Measurements from ENCODE around the gene NKAIN1. TPM values are rescaled to one million over a fixed set of nuclear protein-coding genes. Genes with fewer than 3 reads are reported as not detected.
"Not testable (repeated sequence)": the region's sequence is repeated elsewhere in the genome, so short reads cannot be mapped to it uniquely, and the experiment has no call there.

NKAIN1 gene
- under 1 TPM; 0.51 to 0.73 TPM for total RNA-seq

GRCh38 chr1:31239653-31240241, at the start of gene NKAIN1:
NKAIN1 (minus strand) TSS chr1:31239887; CDS start chr1:31239547, 340 bp downstream.
- WGBS, result 2% methylated on average over 20 of the region's 57 CpGs
- H3K4me3 ChIP-seq, result peak within 1 kb of the TSS; percentile 13 to 33
- TF ChIP-seq POLR2AphosphoS5 (IDR thresholded peaks at IDR 0.05) (no peak), POLR2A (IDR thresholded peaks at IDR 0.05) (no peak)
- TF ChIP-seq, protein P1, sequence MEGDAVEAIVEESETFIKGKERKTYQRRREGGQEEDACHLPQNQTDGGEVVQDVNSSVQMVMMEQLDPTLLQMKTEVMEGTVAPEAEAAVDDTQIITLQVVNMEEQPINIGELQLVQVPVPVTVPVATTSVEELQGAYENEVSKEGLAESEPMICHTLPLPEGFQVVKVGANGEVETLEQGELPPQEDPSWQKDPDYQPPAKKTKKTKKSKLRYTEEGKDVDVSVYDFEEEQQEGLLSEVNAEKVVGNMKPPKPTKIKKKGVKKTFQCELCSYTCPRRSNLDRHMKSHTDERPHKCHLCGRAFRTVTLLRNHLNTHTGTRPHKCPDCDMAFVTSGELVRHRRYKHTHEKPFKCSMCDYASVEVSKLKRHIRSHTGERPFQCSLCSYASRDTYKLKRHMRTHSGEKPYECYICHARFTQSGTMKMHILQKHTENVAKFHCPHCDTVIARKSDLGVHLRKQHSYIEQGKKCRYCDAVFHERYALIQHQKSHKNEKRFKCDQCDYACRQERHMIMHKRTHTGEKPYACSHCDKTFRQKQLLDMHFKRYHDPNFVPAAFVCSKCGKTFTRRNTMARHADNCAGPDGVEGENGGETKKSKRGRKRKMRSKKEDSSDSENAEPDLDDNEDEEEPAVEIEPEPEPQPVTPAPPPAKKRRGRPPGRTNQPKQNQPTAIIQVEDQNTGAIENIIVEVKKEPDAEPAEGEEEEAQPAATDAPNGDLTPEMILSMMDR (IDR thresholded peaks at IDR 0.05), result no peak
- no peaks in the 10 kb centered on the region for H3K36me3 ChIP-seq
- H3K4me1 ChIP-seq (replicated peaks), result no peaks in the 10 kb centered on the region
- intact Hi-C loops (cut with DNase I), result no loop called here
- no peaks in the 10 kb centered on the region for H3K27me3 ChIP-seq (replicated peaks; ENCODE audit: insufficient read depth)
- H3K27ac ChIP-seq, result no peak within 1 kb of the TSS
- no peak for DNase-seq (ENCODE audit: low spot score)
- no peaks in the 10 kb centered on the region for H3K9me3 ChIP-seq

DNA sequence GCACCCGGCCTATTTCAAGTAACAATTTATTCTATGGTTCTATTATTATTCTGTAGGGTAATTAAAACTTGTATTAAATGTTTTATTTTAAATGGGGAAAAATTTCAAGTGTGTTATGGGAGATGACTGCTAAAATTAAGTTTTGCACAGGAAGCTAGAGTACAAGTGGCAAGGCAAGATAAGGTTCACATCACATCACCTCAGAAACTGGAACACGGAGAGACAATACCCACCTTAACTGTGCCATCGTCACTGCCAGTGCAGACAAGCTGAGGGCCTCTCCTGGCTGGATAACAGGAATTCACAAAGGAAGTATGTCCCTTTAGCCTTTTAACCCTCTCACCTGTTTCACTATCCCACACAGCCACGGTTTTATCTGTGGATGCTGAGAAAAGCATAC, 49.3 kb upstream of the NKAIN1 start:
- H3K4me1 ChIP-seq (replicated peaks), result no peaks in the 10 kb centered on the region
- no peak for DNase-seq (ENCODE audit: low spot score)
- H3K4me3 ChIP-seq, result no peak overlapping the region
- intact Hi-C loops (cut with DNase I), result no loop called here
- no peaks in the 10 kb centered on the region for H3K27me3 ChIP-seq (replicated peaks; ENCODE audit: insufficient read depth)
- 79% methylated on average over 4 of the region's 4 CpGs for WGBS
- H3K27ac ChIP-seq, result no peak overlapping the region
- TF ChIP-seq, protein P1 (IDR thresholded peaks at IDR 0.05), result no peak
- no peak for TF ChIP-seq POLR2AphosphoS5 (IDR thresholded peaks at IDR 0.05)
- TF ChIP-seq POLR2A (IDR thresholded peaks at IDR 0.05), result no peak
- H3K36me3 ChIP-seq, result peaks cover 0 to 6% of the 10 kb centered on the region in 2 donors
- H3K9me3 ChIP-seq, result no peaks in the 10 kb centered on the region

GRCh38 chr1:31287791-31288190, 48.1 kb upstream of the NKAIN1 start:
- intact Hi-C loops (cut with DNase I); H3K36me3 ChIP-seq; H3K9me3 ChIP-seq; DNase-seq (ENCODE audit: low spot score); H3K27me3 ChIP-seq (replicated peaks; ENCODE audit: insufficient read depth); H3K27ac ChIP-seq; H3K4me3 ChIP-seq; H3K4me1 ChIP-seq (replicated peaks): not testable (repeated sequence)
- WGBS, result 96% methylated on average over 4 of the region's 4 CpGs

- intact Hi-C loops (cut with DNase I); H3K4me1 ChIP-seq (replicated peaks); H3K27ac ChIP-seq; H3K27me3 ChIP-seq (replicated peaks; ENCODE audit: insufficient read depth); H3K9me3 ChIP-seq; DNase-seq (ENCODE audit: low spot score); H3K36me3 ChIP-seq; H3K4me3 ChIP-seq: not testable (repeated sequence)
- 93% methylated on average over 9 of the region's 9 CpGs for WGBS
Measured at GRCh38 chr1:31282426-31282825, 42.7 kb upstream of the NKAIN1 start.

- intact Hi-C loops (cut with DNase I), result no loop called here
- H3K36me3 ChIP-seq, result peaks cover 0 to 4% of the 10 kb centered on the region in 2 donors
- no peaks in the 10 kb centered on the region for H3K9me3 ChIP-seq
Measured at GRCh38 chr1:31273619-31274018, 33.9 kb upstream of the NKAIN1 start.

DNA sequence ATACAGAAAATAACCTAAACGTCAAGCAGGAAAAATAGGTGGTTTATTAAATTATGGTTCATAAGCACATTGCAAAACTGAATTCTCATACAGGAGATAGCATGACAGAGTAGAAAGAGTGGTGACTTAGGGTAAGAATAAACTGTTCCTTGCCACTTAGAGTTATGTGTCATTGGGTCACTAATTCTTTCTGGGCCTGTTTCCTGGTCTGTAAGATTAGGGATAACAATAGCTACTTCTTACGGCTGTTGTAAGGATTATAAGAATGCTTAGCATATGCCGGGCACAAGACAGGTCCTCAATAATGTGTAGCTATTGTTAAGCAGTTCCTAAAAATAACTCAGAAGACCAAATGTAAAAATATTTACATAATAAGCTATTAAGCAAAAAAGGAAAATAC, 32.7 kb upstream of the NKAIN1 start:
- TF ChIP-seq POLR2A (IDR thresholded peaks at IDR 0.05) (no peak), POLR2AphosphoS5 (IDR thresholded peaks at IDR 0.05) (no peak)
- TF ChIP-seq, protein P1 (IDR thresholded peaks at IDR 0.05), result no peak
- WGBS, result 73% methylated on average over 3 of the region's 3 CpGs
- Histone ChIP-seq H3K4me1 (replicated peaks) (peaks cover 2% of the 10 kb centered on the region), H3K36me3 (peaks cover 0 to 4% of the 10 kb centered on the region in 2 donors), H3K9me3 (no peaks in the 10 kb centered on the region), H3K27me3 (replicated peaks; ENCODE audit: insufficient read depth) (no peaks in the 10 kb centered on the region), H3K4me3 (no peak overlapping the region), H3K27ac (no peak overlapping the region)
- intact Hi-C loops (cut with DNase I), result no loop called here
- no peak for DNase-seq (ENCODE audit: low spot score)

More at GRCh38 chr1:31273619-31274018, 33.9 kb upstream of the NKAIN1 start:
- no peak for DNase-seq (ENCODE audit: low spot score)
- H3K4me3 ChIP-seq, result no peak overlapping the region
- TF ChIP-seq, protein P1 (IDR thresholded peaks at IDR 0.05), result no peak
- TF ChIP-seq POLR2AphosphoS5 (IDR thresholded peaks at IDR 0.05) (no peak), POLR2A (IDR thresholded peaks at IDR 0.05) (no peak)
- H3K27me3 ChIP-seq (replicated peaks; ENCODE audit: insufficient read depth), result no peaks in the 10 kb centered on the region
- 35% methylated on average over 2 of the region's 2 CpGs for WGBS
- H3K4me1 ChIP-seq (replicated peaks), result peaks cover 2% of the 10 kb centered on the region
- H3K27ac ChIP-seq, result peak overlapping the region in 1 of 2 donors; percentile 14

Data from prostate gland (tissue), 2 donors.